Astrocyte of the cerebellum (primary cell): ENCODE measurements around the gene CCDC197.

ENCODE experiments used
- DNase-seq: peaks from one replicate; pipeline ENCODE4 v3.0.0-alpha.2; 2011; ENCODE audit warnings: low read depth
- H3K4me3 ChIP-seq: 2 replicates; pipeline ENCODE4 v1.5.1; 2011; ENCODE audit warnings: mild to moderate bottlenecking, low read depth, low read length, moderate library complexity
- in situ Hi-C: cut with HindIII; loops from 2 replicates; pipeline ENCODE4 v1.10.0; 2017; ENCODE audit warnings: low sequenced_read_pairs
- TF ChIP-seq, protein P1 (sequence below): IDR thresholded peaks from 2 replicates; pipeline ENCODE4 v1.5.1; 2012; ENCODE audit warnings: low read length, low read depth, moderate library complexity, mild to moderate bottlenecking; ENCODE audit errors: missing control alignments

The CCDC197 gene

DNA sequence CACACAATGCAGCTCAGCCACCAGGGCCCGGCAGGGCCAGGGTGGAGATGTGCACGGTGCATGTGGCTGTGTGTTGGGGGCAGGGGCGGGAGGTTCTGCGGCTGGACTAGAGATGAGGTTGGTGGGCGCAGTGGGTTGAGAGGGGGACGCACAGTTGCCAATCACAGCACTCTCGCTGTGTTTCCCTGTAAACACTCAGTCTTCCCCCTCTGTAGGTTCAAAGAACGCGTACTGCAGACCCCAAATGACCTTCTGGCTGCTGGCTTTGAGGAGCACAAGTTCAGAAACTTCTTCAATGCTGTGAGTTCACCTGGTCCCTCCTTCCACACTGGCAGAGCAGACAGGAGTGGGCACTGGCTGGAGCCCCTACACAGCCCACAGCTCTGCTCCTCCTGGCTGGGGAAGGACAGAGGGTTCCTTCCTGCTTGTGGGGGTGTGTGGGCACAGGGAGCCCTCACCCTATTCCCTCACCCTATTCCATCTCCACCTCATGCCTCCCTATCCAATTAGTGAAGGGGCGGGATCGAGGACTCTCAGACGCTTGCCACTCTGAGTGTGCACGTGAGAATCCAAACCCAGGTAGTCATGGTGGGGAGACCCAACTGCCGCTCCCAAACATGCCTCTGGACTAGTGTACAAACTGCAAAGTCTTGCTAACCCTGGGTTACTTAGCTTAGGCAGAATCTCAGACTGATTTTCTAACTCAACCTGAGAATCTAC, 46.8 kb downstream of the CCDC197 start:
- TF ChIP-seq, protein P1, sequence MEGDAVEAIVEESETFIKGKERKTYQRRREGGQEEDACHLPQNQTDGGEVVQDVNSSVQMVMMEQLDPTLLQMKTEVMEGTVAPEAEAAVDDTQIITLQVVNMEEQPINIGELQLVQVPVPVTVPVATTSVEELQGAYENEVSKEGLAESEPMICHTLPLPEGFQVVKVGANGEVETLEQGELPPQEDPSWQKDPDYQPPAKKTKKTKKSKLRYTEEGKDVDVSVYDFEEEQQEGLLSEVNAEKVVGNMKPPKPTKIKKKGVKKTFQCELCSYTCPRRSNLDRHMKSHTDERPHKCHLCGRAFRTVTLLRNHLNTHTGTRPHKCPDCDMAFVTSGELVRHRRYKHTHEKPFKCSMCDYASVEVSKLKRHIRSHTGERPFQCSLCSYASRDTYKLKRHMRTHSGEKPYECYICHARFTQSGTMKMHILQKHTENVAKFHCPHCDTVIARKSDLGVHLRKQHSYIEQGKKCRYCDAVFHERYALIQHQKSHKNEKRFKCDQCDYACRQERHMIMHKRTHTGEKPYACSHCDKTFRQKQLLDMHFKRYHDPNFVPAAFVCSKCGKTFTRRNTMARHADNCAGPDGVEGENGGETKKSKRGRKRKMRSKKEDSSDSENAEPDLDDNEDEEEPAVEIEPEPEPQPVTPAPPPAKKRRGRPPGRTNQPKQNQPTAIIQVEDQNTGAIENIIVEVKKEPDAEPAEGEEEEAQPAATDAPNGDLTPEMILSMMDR = no peak
- no peak overlapping the region for H3K4me3 ChIP-seq
- in situ Hi-C loops = no loop called here
- no peak for DNase-seq

DNA sequence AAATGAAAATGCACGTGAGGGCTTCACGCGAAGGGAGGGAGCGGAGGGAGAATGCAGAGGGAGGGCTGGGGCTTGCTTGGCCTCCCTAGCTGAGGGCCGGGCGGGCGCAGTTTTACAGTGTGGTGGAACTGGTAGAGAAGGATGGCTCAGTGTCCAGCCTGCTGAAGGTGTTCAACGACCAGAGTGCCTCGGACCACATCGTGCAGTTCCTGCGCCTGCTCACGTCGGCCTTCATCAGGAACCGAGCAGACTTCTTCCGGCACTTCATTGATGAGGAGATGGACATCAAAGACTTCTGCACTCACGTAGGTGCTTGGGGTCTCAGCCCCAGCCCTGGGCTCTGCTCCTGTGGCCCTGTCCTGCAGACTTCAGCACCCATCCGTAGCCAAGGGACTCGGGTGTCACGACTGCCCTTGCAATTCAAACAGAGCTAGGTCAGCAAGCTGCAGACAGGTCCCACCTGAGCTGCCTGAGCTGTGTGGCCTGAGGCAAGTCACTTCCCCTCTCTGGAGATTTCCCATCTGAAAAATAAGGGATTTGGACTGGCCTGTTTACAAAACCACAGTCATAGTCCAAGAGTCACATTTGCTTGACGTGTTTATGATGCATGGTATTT, 47.5 kb downstream of the CCDC197 start:
- TF ChIP-seq, protein P1 = no peak
- DNase-seq = no peak
- no peak overlapping the region for H3K4me3 ChIP-seq
- in situ Hi-C loops = no loop called here

DNA sequence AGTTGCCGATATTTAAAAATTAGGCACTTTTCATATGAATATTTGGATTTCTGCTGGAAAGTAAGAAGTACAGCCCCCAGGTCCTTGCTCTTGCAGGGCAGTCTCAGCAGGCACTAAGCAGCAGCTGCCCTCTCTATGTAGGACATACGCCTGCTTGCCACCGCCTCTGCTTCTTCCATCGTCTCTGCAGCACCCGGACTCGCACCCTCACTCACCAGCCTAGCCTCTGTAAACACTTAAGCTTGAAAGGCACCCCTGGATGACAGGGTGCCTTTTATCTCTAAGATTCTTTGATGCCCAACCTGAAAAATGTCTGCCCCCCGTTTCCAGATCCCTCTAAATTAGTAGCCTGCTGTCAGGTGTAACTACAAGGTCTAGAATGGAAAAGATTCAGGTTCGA, 48.0 kb downstream of the CCDC197 start:
- H3K4me3 ChIP-seq = no peak overlapping the region
- TF ChIP-seq, protein P1 = no peak
- no peak for DNase-seq
- in situ Hi-C loops = no loop called here

DNA sequence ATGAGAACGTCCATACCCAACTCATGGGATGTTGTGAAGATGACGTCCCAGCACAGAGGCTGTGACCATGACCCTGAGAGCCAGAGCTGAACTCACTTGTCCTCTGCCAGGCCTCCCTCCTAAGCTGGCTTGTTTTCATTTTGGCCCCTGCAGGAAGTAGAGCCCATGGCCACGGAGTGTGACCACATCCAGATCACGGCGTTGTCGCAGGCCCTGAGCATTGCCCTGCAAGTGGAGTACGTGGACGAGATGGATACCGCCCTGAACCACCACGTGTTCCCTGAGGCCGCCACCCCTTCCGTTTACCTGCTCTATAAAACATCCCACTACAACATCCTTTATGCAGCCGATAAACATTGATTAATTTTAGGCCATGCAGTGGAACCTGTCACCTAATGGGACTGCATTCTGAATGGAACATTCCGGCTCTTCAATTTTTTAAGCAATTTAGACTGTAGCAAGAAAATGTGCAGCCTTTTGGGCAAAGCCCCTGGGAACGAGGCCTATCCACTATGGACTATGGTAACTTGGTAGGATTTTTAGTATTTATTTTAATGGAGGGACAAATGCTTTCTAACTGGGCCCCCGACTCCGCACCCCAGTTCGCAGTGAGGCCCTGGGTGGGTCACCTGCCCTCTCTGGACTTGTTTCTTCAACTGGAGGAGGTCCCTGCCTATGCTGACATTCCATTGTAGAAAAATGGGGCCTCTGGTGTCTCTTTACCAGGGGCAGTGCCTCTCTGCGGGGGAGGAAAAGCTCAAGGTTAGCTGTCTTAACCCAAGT, 48.7 kb downstream of the CCDC197 start:
- in situ Hi-C loops = no loop called here
- no peak overlapping the region for H3K4me3 ChIP-seq

DNA sequence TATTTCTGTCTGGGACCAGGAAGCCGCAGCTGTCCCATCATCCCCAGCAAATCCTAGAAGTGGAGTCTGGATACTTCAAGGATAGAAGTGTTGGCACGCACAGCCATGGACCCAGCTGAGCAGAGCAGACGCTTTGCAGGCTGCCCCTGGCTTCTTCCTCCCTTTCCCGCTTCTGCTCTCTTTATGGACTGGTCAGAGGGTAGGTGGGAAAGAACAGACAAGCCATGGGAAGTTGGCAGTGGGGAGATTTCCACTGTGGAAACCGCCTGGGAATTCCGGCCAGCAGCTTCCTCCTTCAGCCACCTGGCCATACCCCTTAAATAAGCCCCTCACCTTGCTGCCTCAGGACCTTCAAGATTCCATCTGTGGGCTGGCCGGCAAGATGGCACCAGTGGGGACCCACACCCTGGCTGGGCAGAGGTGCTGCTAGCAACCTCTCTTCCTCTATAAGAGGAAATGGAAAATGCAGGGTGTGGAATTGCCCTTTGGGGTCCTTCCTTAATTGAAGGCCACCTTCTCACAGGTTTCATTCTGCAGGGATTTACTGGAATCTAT, 49.7 kb downstream of the CCDC197 start:
- in situ Hi-C loops = no loop called here
- no peak for DNase-seq

More for the DNA sequence above, 48.7 kb downstream of the CCDC197 start:
- TF ChIP-seq, protein P1 = no peak
- DNase-seq = no peak

DNA sequence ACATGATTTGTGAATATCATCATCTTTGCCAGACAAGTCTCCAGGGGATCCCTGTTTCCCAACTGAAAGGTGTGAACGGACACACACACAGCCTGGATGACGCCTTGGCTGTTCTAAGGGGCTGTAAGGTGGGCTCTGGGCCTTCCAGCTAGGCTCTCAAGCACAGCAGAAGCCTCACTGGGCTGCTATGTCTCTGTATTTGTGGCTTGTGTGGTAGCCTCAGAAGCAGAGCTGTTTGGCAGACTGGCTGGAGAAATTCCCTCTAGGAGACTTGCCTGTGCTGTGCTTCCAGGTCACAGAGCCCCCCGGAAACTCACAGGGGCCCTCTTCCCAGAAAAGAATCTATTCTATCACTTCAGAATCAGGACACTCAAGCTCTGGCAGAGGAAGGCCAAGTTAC, 50.5 kb downstream of the CCDC197 start:
- in situ Hi-C loops = no loop called here
- TF ChIP-seq, protein P1 = no peak
- H3K4me3 ChIP-seq = no peak overlapping the region
- no peak for DNase-seq

More for the DNA sequence above, 49.7 kb downstream of the CCDC197 start:
- TF ChIP-seq, protein P1 = no peak
- H3K4me3 ChIP-seq = no peak overlapping the region
